ENCODE measurements around the gene RPRM.
A peak's percentile ranks its signal among the peaks of the same experiment; 100 is the strongest.

Gene RPRM

GRCh38 chr2:153497938-153498629 is 19.5 kb upstream of the RPRM start:
- TF ChIP-seq EZH2phosphoT487 (IDR thresholded peaks at IDR 0.05; ENCODE audit: low read length) (no peak), EZH2 (optimal IDR thresholded peaks at IDR 0.05; ENCODE audit: low read depth, low read length) (no peak)
- TF ChIP-seq, protein P1, sequence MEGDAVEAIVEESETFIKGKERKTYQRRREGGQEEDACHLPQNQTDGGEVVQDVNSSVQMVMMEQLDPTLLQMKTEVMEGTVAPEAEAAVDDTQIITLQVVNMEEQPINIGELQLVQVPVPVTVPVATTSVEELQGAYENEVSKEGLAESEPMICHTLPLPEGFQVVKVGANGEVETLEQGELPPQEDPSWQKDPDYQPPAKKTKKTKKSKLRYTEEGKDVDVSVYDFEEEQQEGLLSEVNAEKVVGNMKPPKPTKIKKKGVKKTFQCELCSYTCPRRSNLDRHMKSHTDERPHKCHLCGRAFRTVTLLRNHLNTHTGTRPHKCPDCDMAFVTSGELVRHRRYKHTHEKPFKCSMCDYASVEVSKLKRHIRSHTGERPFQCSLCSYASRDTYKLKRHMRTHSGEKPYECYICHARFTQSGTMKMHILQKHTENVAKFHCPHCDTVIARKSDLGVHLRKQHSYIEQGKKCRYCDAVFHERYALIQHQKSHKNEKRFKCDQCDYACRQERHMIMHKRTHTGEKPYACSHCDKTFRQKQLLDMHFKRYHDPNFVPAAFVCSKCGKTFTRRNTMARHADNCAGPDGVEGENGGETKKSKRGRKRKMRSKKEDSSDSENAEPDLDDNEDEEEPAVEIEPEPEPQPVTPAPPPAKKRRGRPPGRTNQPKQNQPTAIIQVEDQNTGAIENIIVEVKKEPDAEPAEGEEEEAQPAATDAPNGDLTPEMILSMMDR (IDR thresholded peaks at IDR 0.05; ENCODE audit: low read length): no peak

GRCh38 chr2:153495725-153496124 is 17.2 kb upstream of the RPRM start:
- TF ChIP-seq EZH2phosphoT487 (IDR thresholded peaks at IDR 0.05; ENCODE audit: low read length) (no peak), EZH2 (optimal IDR thresholded peaks at IDR 0.05; ENCODE audit: low read depth, low read length) (no peak)
- TF ChIP-seq, protein P1 (IDR thresholded peaks at IDR 0.05; ENCODE audit: low read length): no peak
- Histone ChIP-seq H3F3A (ENCODE audit: insufficient read depth, low read length) (no peaks in the 10 kb centered on the region), H3K9ac (ENCODE audit: low read length) (no peak overlapping the region)

More at GRCh38 chr2:153497938-153498629, 19.5 kb upstream of the RPRM start:
- Histone ChIP-seq H3K9ac (ENCODE audit: low read length) (no peak overlapping the region), H3K4me2 (ENCODE audit: low read depth, low read length) (no peak overlapping the region), H3F3A (ENCODE audit: insufficient read depth, low read length) (no peaks in the 10 kb centered on the region), H2AFZ (ENCODE audit: low read length) (no peak overlapping the region), H3K9me2 (replicated peaks; ENCODE audit: insufficient read depth, low read length) (no peaks in the 10 kb centered on the region), H4K20me1 (ENCODE audit: insufficient read depth, low read length) (no peaks in the 10 kb centered on the region), H3K4me1 (ENCODE audit: low read length) (no peaks in the 10 kb centered on the region), H3K27ac (ENCODE audit: low read length) (no peak overlapping the region), H3K27me3 (replicated peaks; ENCODE audit: insufficient read depth, low read length) (no peaks in the 10 kb centered on the region), H3K9me3 (replicated peaks; ENCODE audit: insufficient read depth, low read length) (no peaks in the 10 kb centered on the region), H3K79me2 (ENCODE audit: low read length) (no peaks in the 10 kb centered on the region), H3K36me3 (replicated peaks; ENCODE audit: insufficient read depth, low read length) (no peaks in the 10 kb centered on the region), H3K4me3 (ENCODE audit: low read length) (no peak overlapping the region)
- DNase-seq: no peak

DNA sequence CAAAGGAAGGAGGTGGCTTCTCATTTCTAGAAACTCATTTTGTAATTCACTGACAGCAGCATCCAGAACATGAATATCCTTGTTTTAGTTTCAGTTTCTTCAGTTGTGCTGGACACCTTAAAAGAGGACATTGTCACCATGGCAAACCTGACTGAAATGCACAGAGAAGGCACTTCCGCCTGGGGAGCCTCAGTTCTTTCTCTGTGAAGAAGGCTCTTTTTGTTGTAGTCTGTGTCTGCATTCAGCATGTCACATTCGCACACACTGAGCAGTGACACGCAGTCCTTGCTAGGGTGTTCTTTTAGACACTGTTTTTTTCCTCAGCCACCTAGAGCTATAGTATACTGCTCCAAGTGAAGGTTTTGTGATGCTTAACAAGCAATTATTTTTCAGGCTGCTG is 9.5 kb upstream of the RPRM start:
- no peak overlapping the region for H2AFZ ChIP-seq (ENCODE audit: low read length)
- H4K20me1 ChIP-seq (ENCODE audit: insufficient read depth, low read length): no peaks in the 10 kb centered on the region
- peak; percentile 22 for DNase-seq
- no peak overlapping the region for H3K4me2 ChIP-seq (ENCODE audit: low read depth, low read length)
- H3F3A ChIP-seq (ENCODE audit: insufficient read depth, low read length): no peaks in the 10 kb centered on the region
- no peaks in the 10 kb centered on the region for H3K36me3 ChIP-seq (replicated peaks; ENCODE audit: insufficient read depth, low read length)
- H3K79me2 ChIP-seq (ENCODE audit: low read length): no peaks in the 10 kb centered on the region
- H3K9ac ChIP-seq (ENCODE audit: low read length): no peak overlapping the region
- TF ChIP-seq EZH2 (optimal IDR thresholded peaks at IDR 0.05; ENCODE audit: low read depth, low read length) (no peak), EZH2phosphoT487 (IDR thresholded peaks at IDR 0.05; ENCODE audit: low read length) (no peak)
- TF ChIP-seq, protein P1 (IDR thresholded peaks at IDR 0.05; ENCODE audit: low read length): no peak
- no peak overlapping the region for H3K27ac ChIP-seq (ENCODE audit: low read length)
- H3K27me3 ChIP-seq (replicated peaks; ENCODE audit: insufficient read depth, low read length): no peaks in the 10 kb centered on the region
- H3K9me3 ChIP-seq (replicated peaks; ENCODE audit: insufficient read depth, low read length): no peaks in the 10 kb centered on the region
- H3K4me3 ChIP-seq (ENCODE audit: low read length): no peak overlapping the region
- no peaks in the 10 kb centered on the region for H3K9me2 ChIP-seq (replicated peaks; ENCODE audit: insufficient read depth, low read length)
- H3K4me1 ChIP-seq (ENCODE audit: low read length): peaks cover 9% of the 10 kb centered on the region; the same call in 1 of the 2 replicates

More at GRCh38 chr2:153495725-153496124, 17.2 kb upstream of the RPRM start:
- Histone ChIP-seq H3K79me2 (ENCODE audit: low read length) (no peaks in the 10 kb centered on the region), H3K9me3 (replicated peaks; ENCODE audit: insufficient read depth, low read length) (no peaks in the 10 kb centered on the region), H3K4me2 (ENCODE audit: low read depth, low read length) (no peak overlapping the region), H3K4me3 (ENCODE audit: low read length) (no peak overlapping the region), H3K4me1 (ENCODE audit: low read length) (no peaks in the 10 kb centered on the region), H3K36me3 (replicated peaks; ENCODE audit: insufficient read depth, low read length) (no peaks in the 10 kb centered on the region), H3K27me3 (replicated peaks; ENCODE audit: insufficient read depth, low read length) (no peaks in the 10 kb centered on the region), H2AFZ (ENCODE audit: low read length) (no peak overlapping the region), H3K27ac (ENCODE audit: low read length) (no peak overlapping the region), H3K9me2 (replicated peaks; ENCODE audit: insufficient read depth, low read length) (no peaks in the 10 kb centered on the region), H4K20me1 (ENCODE audit: insufficient read depth, low read length) (no peaks in the 10 kb centered on the region)
- DNase-seq: no peak
